Heart left ventricle (tissue), 16 donors: Measurements from ENCODE around the gene R3HDM2. TPM values are rescaled to one million over a fixed set of nuclear protein-coding genes. Genes with fewer than 3 reads are reported as not detected.
"Not testable (repeated sequence)": the region's sequence is repeated elsewhere in the genome, so short reads cannot be mapped to it uniquely, and the experiment has no call there.

Source experiments
- ATAC-seq, 4 donors: fragments of 200-7000 bp; cut with Tn5 transposase; one replicate each; pipeline ENCODE4 v1.9.1; 2020 to 2022; ENCODE audit warnings: moderate library complexity in 4 of 4, mild to moderate bottlenecking in 3 of 4, moderate number of reproducible peaks in 1 of 4
- DNase-seq, 5 donors: peaks; one replicate each; pipeline ENCODE4 v3.0.0-alpha.2; 2020
- H3K27ac ChIP-seq, 12 donors: fragments of 200-600 bp; sonication (generic) in 4 of 12; one replicate each; pipeline versions ENCODE4 v1.5.0 to v1.8.0; 2016 to 2022; ENCODE audit warnings: mild to moderate bottlenecking in 2 of 12
- H3K27me3 ChIP-seq, 9 donors: fragments of 200-600 bp; sonication (generic) in 2 of 9; one replicate each; pipeline versions ENCODE4 v1.5.1 to v1.8.0; 2016 to 2022; ENCODE audit warnings: mild to moderate bottlenecking in 3 of 9
- H3K36me3 ChIP-seq, 9 donors: fragments of 200-600 bp; sonication (generic) in 2 of 9; one replicate each; pipeline versions ENCODE4 v1.5.0 to v1.8.0; 2018 to 2022; ENCODE audit warnings: mild to moderate bottlenecking in 2 of 9
- H3K4me1 ChIP-seq, 12 donors: fragments of 200-600 bp; sonication (generic) in 4 of 12; one replicate each; pipeline versions ENCODE4 v1.5.0 to v1.8.0; 2016 to 2022; ENCODE audit warnings: mild to moderate bottlenecking in 3 of 12
- H3K4me3 ChIP-seq, 12 donors: fragments of 200-600 bp; sonication (generic) in 4 of 12; one replicate each; pipeline versions ENCODE4 v1.5.0 to v1.8.0; 2017 to 2022; ENCODE audit warnings: mild to moderate bottlenecking in 9 of 12, moderate library complexity in 4 of 12
- H3K9me3 ChIP-seq, 12 donors: fragments of 200-600 bp; sonication (generic) in 4 of 12; one replicate each; pipeline versions ENCODE4 v1.5.0 to v1.8.0; 2016 to 2022; ENCODE audit warnings: mild to moderate bottlenecking in 1 of 12
- CTCF ChIP-seq, 12 donors: fragments of 200-600 bp; sonication (generic) in 4 of 12; IDR thresholded peaks; one replicate each; pipeline versions ENCODE4 v1.5.0 to v1.8.0; 2018 to 2022; ENCODE audit warnings: antibody characterized with exemption in 12 of 12, mild to moderate bottlenecking in 5 of 12
- POLR2A ChIP-seq, 2 donors: fragments of 450-650 bp; IDR thresholded peaks; one replicate each; pipeline ENCODE4 v1.6.1; 2017; ENCODE audit warnings: antibody characterized with exemption in 2 of 2, mild to moderate bottlenecking in 2 of 2, moderate library complexity in 2 of 2
- WGBS, 4 donors: extraction: QIAGEN DNeasy Blood & Tissue Kit in 2 of 4; methylation state at CpG; one replicate each; pipeline versions ENCODE4 v1.1.5 to v1.1.7; 2013 to 2018; 5-methylcytosine and 5-hydroxymethylcytosine counted together
- intact Hi-C, 10 donors: fragments of 100-400 bp; cut with DNase I; formaldehyde crosslinking; loops; one replicate each; pipeline versions ENCODE4 v1.11.1 to v1.14.2; 2022
- polyA plus RNA-seq, 2 donors: library from polyadenylated mRNA; stranded (reverse); fragments of 200-250 nt; gene quantifications; one replicate each; pipeline ENCODE4 v1.2.3, GENCODE V29; 2013
- total RNA-seq, 9 donors: library from RNA; depleted of rRNA in 2 of 9; stranded (reverse); fragments of >200 nt in 2 of 9; fragmentation: NEBNext Ultra II Directional in 3 of 9; extraction: Animal tissue kit (Norgen Biotek cat#: 25700) in 3 of 9; gene quantifications; one replicate each; pipeline versions ENCODE4 v1.1.0 to v1.2.4, GENCODE V29; 2016 to 2023
- donor health status: ischemic (EF 13 %, LVEDD 7.1; RV severe dilation, severe dysfunction).
- donor health status: healthy with polysubstance abuse.
- donor health status: DM: no; HTN: yes; CAD: no.
- donor health status: DM: no; HTN: no; CAD: no.
- donor health status: ischemic (EF 25% LVEDD 6.9; RV normal size, moderate dysfunction).
- donor health status: ischemic (EF 25% LVEDD 5.7; RV mildly dilated, moderate dysfunction).
- donor health status: healthy.
- donor health status: DM: yes; HTN: yes; CAD: no.
- donor health status: ischemic (EF 35%, LVEDD 5.7; RV mildly dilated, moderate dysfunction).
- donor health status: nonischemic (EF 11% LVEDD 7.7; RV severe dilation, severe dysfunction).
- donor health status: DM: yes; HTN: yes; CAD: no.
- donor health status: PGD.
- donor health status: ischemic (EF 29% LVEDD 5.4; RV normal size, mild dysfunction).
- donor health status: nonischemic (EF 23%, LVEDD 6.1; RV moderate dilation, normal function).

R3HDM2 gene
- total and polyA plus RNA-seq, 11 donors, result 12.7 to 102 (median 59.8) TPM

GRCh38 chr12:57444744-57445143, 13.9 kb upstream of the R3HDM2 start:
- Histone ChIP-seq H3K4me1 (no peaks in the 10 kb centered on the region), H3K4me3 (no peak overlapping the region), H3K36me3 (no peaks in the 10 kb centered on the region), H3K27me3 (no peaks in the 10 kb centered on the region), H3K9me3 (peaks cover 0 to 12% (median 0%) of the 10 kb centered on the region in 12 donors), H3K27ac (no peak overlapping the region)
- WGBS, 4 donors, result 74 to 79% (median 77%) methylated on average over 5 of the region's 5 CpGs
- TF ChIP-seq POLR2A (IDR thresholded peaks at IDR 0.05), result no peak
- TF ChIP-seq CTCF (IDR thresholded peaks at IDR 0.05), result no peak
- DNase-seq, result no peak
- intact Hi-C loops, result no loop called here
- no peak for ATAC-seq

- H3K4me3 ChIP-seq, H3K27ac ChIP-seq, H3K27me3 ChIP-seq, H3K4me1 ChIP-seq, intact Hi-C loops, ATAC-seq, H3K36me3 ChIP-seq, DNase-seq: not testable (repeated sequence)
- H3K9me3 ChIP-seq, result peaks cover 0 to 12% (median 0%) of the 10 kb centered on the region in 12 donors
- 85 to 87% (median 86%) methylated on average over 6 of the region's 6 CpGs for WGBS, 4 donors
Measured at GRCh38 chr12:57444337-57444736, 13.5 kb upstream of the R3HDM2 start.

- Histone ChIP-seq H3K9me3 (peaks cover 0 to 11% (median 0%) of the 10 kb centered on the region in 12 donors), H3K27ac (no peak overlapping the region), H3K4me1 (no peaks in the 10 kb centered on the region), H3K36me3 (no peaks in the 10 kb centered on the region), H3K4me3 (no peak overlapping the region), H3K27me3 (no peaks in the 10 kb centered on the region)
- DNase-seq (no peak), ATAC-seq (no peak)
- 54 to 100% (median 75%) methylated on average over 1 of the region's 1 CpG for WGBS, 4 donors
- intact Hi-C loops, result no loop called here
- TF ChIP-seq POLR2A (IDR thresholded peaks at IDR 0.05), result no peak
- TF ChIP-seq CTCF (IDR thresholded peaks at IDR 0.05), result no peak
Measured at GRCh38 chr12:57441846-57442427, 11.1 kb upstream of the R3HDM2 start.

GRCh38 chr12:57441393-57441792, 10.6 kb upstream of the R3HDM2 start:
- intact Hi-C loops, DNase-seq, ATAC-seq, H3K27ac ChIP-seq, H3K36me3 ChIP-seq, H3K4me3 ChIP-seq, H3K4me1 ChIP-seq, H3K27me3 ChIP-seq: not testable (repeated sequence)
- H3K9me3 ChIP-seq, result peaks cover 0 to 11% (median 0%) of the 10 kb centered on the region in 12 donors
- WGBS, 4 donors, result 81 to 89% (median 86%) methylated on average over 2 of the region's 2 CpGs

- peaks cover 0 to 11% (median 0%) of the 10 kb centered on the region in 12 donors for H3K9me3 ChIP-seq
- no peaks in the 10 kb centered on the region for H3K27me3 ChIP-seq
- H3K4me3 ChIP-seq, result no peak overlapping the region
- no peaks in the 10 kb centered on the region for H3K36me3 ChIP-seq
- intact Hi-C loops, result no loop called here
- H3K27ac ChIP-seq, result no peak overlapping the region
- ATAC-seq (no peak), DNase-seq (no peak)
- 75 to 86% (median 79%) methylated on average over 4 of the region's 4 CpGs for WGBS, 4 donors
- no peaks in the 10 kb centered on the region for H3K4me1 ChIP-seq
- no peak for TF ChIP-seq POLR2A (IDR thresholded peaks at IDR 0.05)
- TF ChIP-seq CTCF (IDR thresholded peaks at IDR 0.05), result no peak
Measured at GRCh38 chr12:57439762-57440266, 9.0 kb upstream of the R3HDM2 start.
